ENCODE measurements around the gene STAM. TPM values are rescaled to one million over a fixed set of nuclear protein-coding genes. Genes with fewer than 3 reads are reported as not detected.

STAM gene
- total RNA-seq, 3 donors from 2014 or later = 12.9 to 14.7 (median 14.7) TPM

GRCh38 chr10:17676919-17677318 is 33.0 kb downstream of the STAM start:
- Mint-ChIP-seq H3K9me3 (peaks cover 6% of the 10 kb centered on the region), H3K4me1 (ENCODE audit: low read depth) (peaks cover 52% of the 10 kb centered on the region), H3K4me3 (no peak overlapping the region), H3K36me3 (ENCODE audit: insufficient read depth) (peaks cover 17% of the 10 kb centered on the region), H3K27me3 (ENCODE audit: low read depth) (no peaks in the 10 kb centered on the region)
- ATAC-seq (no peak), DNase-seq (no peak)

- DNase-seq = no peak
- Mint-ChIP-seq H3K27me3 (ENCODE audit: low read depth) (no peaks in the 10 kb centered on the region), H3K4me1 (ENCODE audit: low read depth) (peaks cover 53% of the 10 kb centered on the region), H3K9me3 (peaks cover 6% of the 10 kb centered on the region), H3K4me3 (peak overlapping the region; percentile 3), H3K36me3 (ENCODE audit: insufficient read depth) (peaks cover 9% of the 10 kb centered on the region)
- ATAC-seq = no peak
Measured at GRCh38 chr10:17682236-17682946, 38.4 kb downstream of the STAM start.

- H3K4me3 Mint-ChIP-seq = no peak overlapping the region
- no peaks in the 10 kb centered on the region for H3K27me3 Mint-ChIP-seq (ENCODE audit: low read depth)
- DNase-seq (no peak), ATAC-seq (no peak)
- H3K9me3 Mint-ChIP-seq = peaks cover 6% of the 10 kb centered on the region
- H3K4me1 Mint-ChIP-seq (ENCODE audit: low read depth) = peaks cover 51% of the 10 kb centered on the region
- peaks cover 9% of the 10 kb centered on the region for H3K36me3 Mint-ChIP-seq (ENCODE audit: insufficient read depth)
Measured at GRCh38 chr10:17683541-17683940, 39.6 kb downstream of the STAM start.

- Mint-ChIP-seq H3K27me3 (ENCODE audit: low read depth) (no peaks in the 10 kb centered on the region), H3K36me3 (ENCODE audit: insufficient read depth) (peaks cover 4% of the 10 kb centered on the region), H3K4me1 (ENCODE audit: low read depth) (peaks cover 45% of the 10 kb centered on the region), H3K9me3 (peaks cover under 1% of the 10 kb centered on the region), H3K4me3 (no peak overlapping the region)
- ATAC-seq (no peak), DNase-seq (no peak)
Measured at GRCh38 chr10:17684537-17684936, 40.6 kb downstream of the STAM start.

- Mint-ChIP-seq H3K36me3 (ENCODE audit: insufficient read depth) (peaks cover 7% of the 10 kb centered on the region), H3K27me3 (ENCODE audit: low read depth) (no peaks in the 10 kb centered on the region), H3K9me3 (no peaks in the 10 kb centered on the region), H3K4me1 (ENCODE audit: low read depth) (peaks cover 38% of the 10 kb centered on the region), H3K4me3 (no peak overlapping the region)
- DNase-seq (no peak), ATAC-seq (peak in 1 of 2 donors; percentile 74)
Measured at GRCh38 chr10:17685233-17685840, 41.4 kb downstream of the STAM start.

GRCh38 chr10:17687117-17687831 is 43.3 kb downstream of the STAM start:
- no peak overlapping the region for H3K4me3 Mint-ChIP-seq
- ATAC-seq (no peak), DNase-seq (no peak)

GRCh38 chr10:17689137-17689536 is 45.2 kb downstream of the STAM start:
- Mint-ChIP-seq H3K4me1 (ENCODE audit: low read depth) (peaks cover 11% of the 10 kb centered on the region), H3K36me3 (ENCODE audit: insufficient read depth) (peaks cover 21% of the 10 kb centered on the region), H3K27me3 (ENCODE audit: low read depth) (no peaks in the 10 kb centered on the region), H3K9me3 (no peaks in the 10 kb centered on the region), H3K4me3 (no peak overlapping the region)
- ATAC-seq (no peak), DNase-seq (no peak)

More at GRCh38 chr10:17687117-17687831, 43.3 kb downstream of the STAM start:
- H3K27me3 Mint-ChIP-seq (ENCODE audit: low read depth) = no peaks in the 10 kb centered on the region
- peaks cover 14% of the 10 kb centered on the region for H3K36me3 Mint-ChIP-seq (ENCODE audit: insufficient read depth)
- H3K9me3 Mint-ChIP-seq = no peaks in the 10 kb centered on the region
- H3K4me1 Mint-ChIP-seq (ENCODE audit: low read depth) = peaks cover 29% of the 10 kb centered on the region

GRCh38 chr10:17693009-17693408 is 49.1 kb downstream of the STAM start:
- ATAC-seq (no peak), DNase-seq (no peak)
- Mint-ChIP-seq H3K4me1 (ENCODE audit: low read depth) (peaks cover 2% of the 10 kb centered on the region), H3K4me3 (no peak overlapping the region), H3K36me3 (ENCODE audit: insufficient read depth) (peaks cover 26% of the 10 kb centered on the region), H3K27me3 (ENCODE audit: low read depth) (no peaks in the 10 kb centered on the region), H3K9me3 (no peaks in the 10 kb centered on the region)

GRCh38 chr10:17698696-17699095 is 54.7 kb downstream of the STAM start:
- peaks cover 2% of the 10 kb centered on the region for H3K4me1 Mint-ChIP-seq (ENCODE audit: low read depth)
- H3K4me3 Mint-ChIP-seq = no peak overlapping the region
- ATAC-seq (no peak), DNase-seq (no peak)
- H3K36me3 Mint-ChIP-seq (ENCODE audit: insufficient read depth) = peaks cover 21% of the 10 kb centered on the region
- no peaks in the 10 kb centered on the region for H3K9me3 Mint-ChIP-seq
- no peaks in the 10 kb centered on the region for H3K27me3 Mint-ChIP-seq (ENCODE audit: low read depth)

GRCh38 chr10:17701301-17701700 is 57.4 kb downstream of the STAM start:
- H3K4me1 Mint-ChIP-seq (ENCODE audit: low read depth) = no peaks in the 10 kb centered on the region
- DNase-seq (no peak), ATAC-seq (no peak)
- no peaks in the 10 kb centered on the region for H3K9me3 Mint-ChIP-seq
- peaks cover 17% of the 10 kb centered on the region for H3K36me3 Mint-ChIP-seq (ENCODE audit: insufficient read depth)
- H3K27me3 Mint-ChIP-seq (ENCODE audit: low read depth) = no peaks in the 10 kb centered on the region
- H3K4me3 Mint-ChIP-seq = no peak overlapping the region

GRCh38 chr10:17703706-17704105 is 59.8 kb downstream of the STAM start:
- Mint-ChIP-seq H3K27me3 (ENCODE audit: low read depth) (no peaks in the 10 kb centered on the region), H3K36me3 (ENCODE audit: insufficient read depth) (peaks cover 10% of the 10 kb centered on the region), H3K4me3 (no peak overlapping the region), H3K4me1 (ENCODE audit: low read depth) (no peaks in the 10 kb centered on the region), H3K9me3 (no peaks in the 10 kb centered on the region)
- DNase-seq = no peak
- no peak for ATAC-seq

- no peaks in the 10 kb centered on the region for H3K9me3 Mint-ChIP-seq
- peaks cover 27% of the 10 kb centered on the region for H3K36me3 Mint-ChIP-seq (ENCODE audit: insufficient read depth)
- no peak overlapping the region for H3K4me3 Mint-ChIP-seq
- no peaks in the 10 kb centered on the region for H3K4me1 Mint-ChIP-seq (ENCODE audit: low read depth)
- no peaks in the 10 kb centered on the region for H3K27me3 Mint-ChIP-seq (ENCODE audit: low read depth)
- DNase-seq = no peak
- ATAC-seq = no peak
Measured at GRCh38 chr10:17708821-17709220, 64.9 kb downstream of the STAM start.

GRCh38 chr10:17709492-17709891 is 65.5 kb downstream of the STAM start:
- H3K36me3 Mint-ChIP-seq (ENCODE audit: insufficient read depth) = peaks cover 34% of the 10 kb centered on the region

GRCh38 chr10:17710181-17710580 is 66.2 kb downstream of the STAM start:
- no peak for ATAC-seq
- Mint-ChIP-seq H3K4me1 (ENCODE audit: low read depth) (no peaks in the 10 kb centered on the region), H3K4me3 (no peak overlapping the region), H3K27me3 (ENCODE audit: low read depth) (no peaks in the 10 kb centered on the region), H3K9me3 (no peaks in the 10 kb centered on the region), H3K36me3 (ENCODE audit: insufficient read depth) (peaks cover 38% of the 10 kb centered on the region)
- DNase-seq = no peak

More at GRCh38 chr10:17709492-17709891, 65.5 kb downstream of the STAM start:
- Mint-ChIP-seq H3K4me3 (no peak overlapping the region), H3K9me3 (no peaks in the 10 kb centered on the region), H3K4me1 (ENCODE audit: low read depth) (no peaks in the 10 kb centered on the region), H3K27me3 (ENCODE audit: low read depth) (no peaks in the 10 kb centered on the region)
- ATAC-seq (no peak), DNase-seq (no peak)

GRCh38 chr10:17712053-17712452 is 68.1 kb downstream of the STAM start:
- H3K36me3 Mint-ChIP-seq (ENCODE audit: insufficient read depth) = peaks cover 44% of the 10 kb centered on the region
- H3K4me3 Mint-ChIP-seq = no peak overlapping the region
- no peaks in the 10 kb centered on the region for H3K9me3 Mint-ChIP-seq
- DNase-seq = no peak
- H3K4me1 Mint-ChIP-seq (ENCODE audit: low read depth) = no peaks in the 10 kb centered on the region
- no peak for ATAC-seq
- H3K27me3 Mint-ChIP-seq (ENCODE audit: low read depth) = no peaks in the 10 kb centered on the region
